ENCODE data around the gene ZAR1.

The ZAR1 gene

DNA sequence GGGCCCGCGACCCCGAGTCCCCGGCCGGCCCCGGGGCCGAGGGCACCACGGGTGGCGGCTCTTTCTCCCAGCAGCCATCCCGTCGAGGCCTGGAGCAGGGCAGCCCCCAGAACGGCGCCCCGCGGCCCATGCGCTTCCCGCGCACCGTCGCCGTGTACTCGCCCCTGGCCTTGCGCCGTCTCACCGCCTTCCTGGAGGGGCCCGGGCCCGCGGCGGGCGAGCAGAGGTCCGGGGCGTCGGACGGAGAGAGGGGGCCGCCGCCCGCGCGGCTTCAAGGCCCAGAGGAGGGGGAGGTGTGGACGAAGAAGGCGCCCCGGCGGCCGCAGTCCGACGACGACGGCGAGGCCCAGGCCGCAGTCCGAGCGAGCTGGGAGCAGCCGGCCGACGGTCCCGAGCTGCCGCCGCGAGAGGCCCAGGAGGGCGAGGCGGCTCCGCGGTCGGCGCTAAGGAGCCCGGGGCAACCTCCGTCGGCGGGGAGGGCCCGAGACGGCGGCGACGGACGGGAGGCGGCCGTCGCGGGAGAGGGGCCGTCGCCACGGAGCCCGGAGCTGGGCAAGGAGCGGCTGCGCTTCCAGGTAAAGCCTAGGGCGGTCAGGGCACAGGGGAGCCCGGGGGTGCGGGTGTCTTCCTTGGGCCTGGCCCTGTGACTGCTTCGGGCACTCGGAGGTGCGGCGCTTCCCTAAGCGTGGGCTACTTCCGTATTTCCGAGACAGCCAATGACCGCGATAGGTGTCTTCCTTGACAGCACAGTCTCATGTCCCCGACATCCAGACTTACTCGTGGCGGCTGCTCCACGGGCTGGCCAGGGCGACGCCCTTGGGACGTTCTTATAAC lies 845 bp downstream of the ZAR1 start:
- no peak for DNase-seq

DNA sequence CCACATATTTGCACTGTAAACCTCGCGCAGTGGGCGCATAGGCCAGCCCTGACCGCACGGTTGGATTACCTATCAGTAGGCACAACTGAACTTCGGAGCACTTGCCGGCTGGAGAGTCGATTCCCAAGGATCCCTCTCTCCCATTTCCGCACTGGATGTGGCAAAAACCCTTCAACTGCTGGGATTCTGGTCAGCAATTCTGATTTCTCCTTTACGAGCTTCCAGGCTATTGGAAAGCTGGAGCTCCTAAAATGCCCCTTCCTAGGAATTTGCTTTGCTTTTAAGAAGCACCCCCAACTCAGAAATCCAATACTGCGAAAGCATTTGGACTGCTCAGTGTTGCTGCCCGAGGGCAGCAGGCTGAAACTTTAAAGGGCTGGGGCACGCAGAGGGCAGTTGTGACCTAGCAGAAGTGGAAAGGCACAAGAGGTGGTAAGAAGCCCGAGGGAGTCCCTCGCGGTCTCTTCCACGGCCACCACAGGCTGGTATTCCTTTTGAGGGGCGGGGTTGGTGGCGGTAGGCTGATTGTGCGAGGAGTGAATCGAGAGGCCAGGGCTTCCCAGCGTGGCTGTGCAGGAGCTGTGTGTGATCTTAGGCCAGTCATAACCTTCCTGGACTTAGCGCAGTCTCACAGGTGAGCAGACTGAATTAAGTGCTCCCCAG lies 1.6 kb downstream of the ZAR1 start:
- DNase-seq = no peak

DNA sequence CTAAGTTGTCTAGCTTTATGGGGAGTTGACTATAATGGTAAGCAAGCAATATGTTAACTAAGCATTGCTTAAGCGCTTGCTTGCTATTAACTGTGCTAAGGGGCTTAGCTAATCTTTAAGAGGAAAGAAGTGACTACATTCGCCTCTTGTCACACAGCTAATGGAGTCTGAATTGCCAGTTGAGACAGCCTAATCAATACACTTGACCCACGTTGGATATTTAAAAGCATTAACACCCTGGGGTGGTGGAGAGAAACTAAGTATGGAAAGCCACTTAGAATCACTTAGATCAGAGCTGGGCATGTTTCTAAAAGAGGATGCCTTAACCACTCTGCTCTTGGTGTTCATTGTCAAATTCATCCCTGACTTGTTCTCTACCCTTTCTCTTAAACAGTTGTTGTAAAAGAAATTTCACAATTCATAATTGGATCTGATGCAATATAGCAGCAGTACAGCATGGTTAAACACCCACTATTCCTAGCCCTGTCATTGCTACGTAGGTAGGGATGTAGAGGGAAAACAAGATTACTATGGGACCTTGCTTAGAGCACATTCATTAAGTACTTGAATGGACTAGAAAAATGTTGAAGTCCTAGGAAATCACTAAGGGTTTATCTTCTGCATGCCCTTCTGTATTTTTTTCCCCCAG lies 3.5 kb downstream of the ZAR1 start:
- DNase-seq = no peak

DNA sequence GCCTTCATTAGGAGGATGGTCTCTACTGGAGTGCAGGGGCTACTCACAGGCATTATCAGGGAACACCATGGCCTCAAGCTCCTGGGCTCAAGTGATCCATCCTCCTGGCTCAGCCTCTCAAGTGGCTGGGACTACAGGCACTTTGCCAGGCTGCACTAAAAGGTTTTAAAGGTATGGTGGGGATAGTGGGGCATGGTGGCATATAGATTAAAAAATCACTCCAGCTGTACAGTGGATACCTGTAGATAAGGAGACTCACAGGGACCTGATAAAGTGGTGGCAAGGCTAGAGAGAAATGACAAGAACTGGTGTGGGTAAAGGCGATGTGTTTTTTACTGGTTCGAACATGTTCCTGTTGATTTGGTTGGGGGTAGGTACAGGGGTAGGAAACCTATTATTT lies 5.9 kb downstream of the ZAR1 start:
- no peak for DNase-seq

DNA sequence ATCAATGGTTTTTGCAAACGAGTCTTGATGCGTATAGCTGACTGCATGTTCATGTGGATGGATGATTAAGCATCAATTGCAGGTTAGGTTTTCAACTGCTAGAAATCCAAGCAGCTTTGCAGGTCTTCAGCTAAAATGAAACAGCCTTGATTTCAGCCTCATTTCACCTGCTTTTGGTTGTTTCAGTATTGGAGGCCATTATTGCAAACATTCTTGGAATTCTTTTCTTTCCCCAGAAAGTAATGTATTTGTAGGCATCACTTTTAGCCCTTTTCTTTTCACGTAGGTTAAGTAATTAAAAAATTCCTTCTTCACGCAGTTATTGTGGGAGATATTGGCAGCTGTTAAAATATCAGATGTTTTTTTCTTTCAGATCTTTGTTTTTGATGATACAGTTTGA lies 8.8 kb downstream of the ZAR1 start:
- no peak for DNase-seq

DNA sequence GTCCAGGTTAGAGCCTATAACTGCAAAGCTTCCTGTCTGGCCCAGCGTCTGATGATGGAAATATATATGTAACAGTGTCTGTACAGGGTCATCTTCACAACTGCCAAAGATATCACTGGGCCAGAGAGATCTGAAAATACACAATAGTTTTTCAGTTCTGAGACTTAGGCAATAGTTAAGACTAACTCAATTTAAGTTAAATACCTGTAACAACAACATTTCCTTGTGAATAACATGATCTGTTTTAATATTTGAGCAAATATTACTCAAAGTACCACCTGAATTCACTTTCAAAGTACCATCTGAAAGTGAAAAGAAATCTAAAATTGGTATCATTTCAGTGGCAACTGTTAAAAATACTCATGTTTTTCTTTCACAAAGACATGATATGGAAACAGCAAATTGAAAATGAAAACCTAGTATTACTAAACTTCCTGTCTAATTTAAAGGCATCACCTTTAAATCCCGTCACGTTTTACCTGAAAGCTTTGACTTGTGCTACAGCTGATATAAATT lies 9.6 kb downstream of the ZAR1 start:
- no peak for DNase-seq

DNA sequence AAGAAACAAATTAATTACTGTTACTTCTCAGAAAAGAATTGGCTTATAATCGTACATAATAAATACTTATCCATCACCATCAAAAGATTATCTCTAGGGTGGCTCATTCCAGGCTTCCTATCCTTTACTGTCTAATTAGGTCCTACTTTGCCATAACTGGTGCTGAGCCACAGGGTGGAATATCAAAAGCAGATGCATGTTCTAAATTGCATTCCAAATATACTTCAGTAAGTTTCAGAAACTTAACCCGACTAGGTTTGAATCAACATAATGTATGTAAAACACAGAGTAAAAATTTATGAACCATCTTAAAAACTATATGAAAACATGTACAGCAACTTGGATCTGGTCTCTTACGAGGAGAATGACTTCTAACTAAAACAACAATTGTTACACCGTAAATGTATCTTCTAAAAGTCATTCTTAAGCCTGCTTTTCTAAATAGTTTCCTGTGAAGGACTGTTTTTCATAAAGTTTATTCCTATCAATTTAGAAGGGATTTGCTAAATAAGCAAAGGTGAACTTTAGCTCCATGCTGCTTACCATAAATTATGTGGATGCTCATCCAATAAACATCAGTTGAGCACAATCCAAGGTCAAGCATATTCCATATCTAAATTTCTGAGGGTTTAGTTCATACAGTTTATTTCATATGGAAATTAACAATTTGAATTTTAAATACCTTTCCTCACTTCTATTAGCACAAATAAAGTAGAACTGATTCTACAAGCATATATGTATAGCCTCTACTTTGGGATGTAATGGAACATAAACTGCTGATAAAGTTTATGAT lies 13.4 kb downstream of the ZAR1 start:
- no peak for DNase-seq

DNA sequence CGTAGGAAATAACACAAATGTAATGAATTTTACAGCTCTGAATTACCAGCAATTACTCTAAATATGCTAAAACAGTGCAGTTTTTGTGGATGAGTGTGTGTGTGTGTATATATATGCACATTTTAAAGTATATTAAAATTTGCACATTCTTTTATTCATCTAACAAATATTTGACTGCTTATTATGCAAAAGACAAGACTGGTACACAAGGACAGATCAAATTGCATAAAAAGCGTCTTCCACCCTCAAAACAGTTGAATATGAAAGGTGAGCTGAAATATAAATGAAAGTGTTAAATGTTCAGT lies 13.9 kb downstream of the ZAR1 start:
- no peak for DNase-seq

DNA sequence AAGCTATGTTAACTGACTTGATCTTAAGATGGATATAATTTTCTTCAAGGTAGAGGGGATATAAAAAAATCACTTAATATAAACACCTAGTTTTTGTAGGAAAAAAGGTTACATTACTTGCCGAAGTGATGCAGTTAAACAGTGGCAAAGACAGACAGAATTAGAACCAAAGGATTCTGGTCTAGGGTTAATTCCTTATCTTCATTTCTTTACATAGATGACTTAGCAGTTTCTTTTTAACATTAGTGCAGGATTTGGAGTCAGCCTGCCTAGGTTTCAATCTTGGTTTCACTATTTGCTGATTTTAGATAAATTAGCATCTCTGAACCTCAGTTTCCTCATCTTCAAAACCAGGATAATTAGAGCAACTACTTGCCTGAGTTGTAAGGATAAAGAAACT lies 14.3 kb downstream of the ZAR1 start:
- no peak for DNase-seq

DNA sequence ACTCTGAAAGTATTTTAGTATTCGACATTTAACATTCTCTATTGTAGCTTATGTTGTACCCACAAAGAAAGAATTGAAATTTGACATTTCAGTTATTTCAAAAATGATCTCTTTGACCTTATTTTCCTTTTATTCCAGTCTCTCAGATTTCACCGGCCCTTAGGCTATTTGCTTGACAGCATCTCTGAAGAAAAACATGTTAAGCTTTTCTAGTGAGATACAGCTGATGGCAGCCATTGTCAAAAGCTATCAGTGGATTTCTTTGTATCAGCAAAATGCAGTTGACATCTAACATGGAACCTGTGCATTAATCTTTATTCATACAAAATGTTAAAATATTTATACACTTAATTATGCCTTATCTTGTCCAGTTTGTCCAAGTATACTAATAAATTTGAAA lies 16.7 kb downstream of the ZAR1 start:
- no peak for DNase-seq

DNA sequence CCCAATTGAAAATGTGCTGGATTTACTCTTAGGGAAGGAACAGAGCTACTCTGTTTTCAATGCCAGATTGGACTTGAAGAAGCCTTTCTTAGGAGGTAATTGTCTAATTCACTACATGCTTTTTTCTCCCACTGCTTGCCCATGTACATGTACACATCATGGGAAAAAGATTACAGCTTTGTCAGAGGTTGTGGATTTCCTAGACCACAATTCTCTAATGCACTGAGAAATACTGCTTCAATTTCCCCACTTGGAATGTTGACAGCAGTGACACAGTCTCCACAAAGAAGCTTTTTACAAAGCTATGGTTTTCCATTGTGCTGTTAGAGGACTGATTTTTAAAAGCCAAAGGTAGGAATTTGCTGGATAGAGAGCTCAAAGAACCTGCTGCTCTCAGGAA lies 19.5 kb downstream of the ZAR1 start:
- DNase-seq = no peak

DNA sequence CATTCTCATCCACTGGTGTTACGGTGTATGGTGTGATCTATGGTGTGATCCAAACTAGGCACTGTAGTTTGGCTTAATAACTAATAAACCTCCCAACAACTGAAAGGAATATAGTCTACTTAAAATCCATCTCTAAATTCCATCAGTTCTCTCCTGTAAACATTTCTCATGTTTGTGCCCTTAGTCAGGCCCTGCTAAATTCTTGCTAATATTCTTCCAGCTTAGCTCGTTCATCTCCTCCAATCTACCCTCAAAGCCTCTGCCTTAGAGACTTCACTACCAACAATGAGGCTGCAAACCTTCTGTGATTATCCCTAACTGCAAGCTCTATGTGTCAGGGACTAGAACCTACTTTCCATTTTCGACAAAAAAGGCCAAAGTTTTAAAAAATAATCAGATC lies 28.1 kb downstream of the ZAR1 start:
- no peak for DNase-seq

DNA sequence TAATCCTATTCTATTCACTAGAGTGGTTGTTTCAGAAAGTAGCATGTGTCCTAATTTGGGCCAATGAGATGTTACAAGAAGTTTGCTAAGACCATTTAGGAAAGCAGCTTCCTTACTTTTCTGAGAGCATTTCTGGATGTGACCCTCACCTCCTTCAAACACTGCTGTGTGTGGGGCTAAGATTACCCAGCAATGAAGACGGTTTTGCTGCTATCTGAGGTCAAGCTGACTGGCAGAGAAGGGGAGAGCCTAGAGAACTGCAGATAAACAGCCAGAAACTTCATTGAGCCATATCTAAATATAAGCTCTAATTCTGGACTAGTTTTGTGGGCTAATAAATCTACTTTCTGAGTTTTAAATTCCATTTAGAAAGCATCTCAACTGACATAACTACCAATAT lies 36.4 kb downstream of the ZAR1 start:
- DNase-seq = no peak

DNA sequence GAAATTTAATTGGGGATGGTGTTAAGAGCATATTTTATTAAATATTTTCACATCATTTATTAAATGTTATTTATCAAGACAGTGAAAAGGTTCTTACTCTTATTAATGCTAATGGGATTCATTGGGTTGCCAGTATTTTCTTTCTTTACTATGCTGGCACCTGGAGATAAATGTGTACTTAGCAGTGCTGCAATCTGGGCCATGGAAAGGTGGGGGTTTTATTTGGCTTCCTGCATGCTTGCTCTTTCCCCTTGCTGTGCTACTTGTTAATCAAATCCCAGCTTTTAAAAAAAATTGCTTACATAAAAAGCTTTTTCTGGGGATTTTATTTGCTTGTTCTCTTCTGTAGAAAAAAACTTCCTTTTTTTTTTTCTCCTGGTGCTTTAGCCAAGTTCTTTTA lies 48.3 kb downstream of the ZAR1 start:
- DNase-seq = no peak

DNA sequence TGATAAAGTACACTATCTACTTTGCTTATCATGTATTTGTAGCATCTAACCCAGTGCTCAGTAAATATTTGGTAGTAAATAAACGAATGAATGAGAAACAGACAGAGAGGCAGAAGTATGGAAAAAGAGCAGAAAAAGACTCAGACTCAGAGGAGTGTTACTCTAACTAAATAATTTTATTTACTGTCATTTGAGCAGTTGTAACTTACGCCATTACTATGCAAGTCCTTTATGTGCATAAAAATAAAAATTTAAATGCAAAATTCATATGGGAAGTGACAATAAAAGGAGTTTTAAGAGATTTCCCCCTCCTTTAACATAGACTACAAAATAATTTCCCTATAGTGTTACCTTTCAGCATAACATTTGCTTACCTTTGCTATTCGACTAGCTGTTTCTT lies 49.5 kb downstream of the ZAR1 start:
- DNase-seq = no peak

DNA sequence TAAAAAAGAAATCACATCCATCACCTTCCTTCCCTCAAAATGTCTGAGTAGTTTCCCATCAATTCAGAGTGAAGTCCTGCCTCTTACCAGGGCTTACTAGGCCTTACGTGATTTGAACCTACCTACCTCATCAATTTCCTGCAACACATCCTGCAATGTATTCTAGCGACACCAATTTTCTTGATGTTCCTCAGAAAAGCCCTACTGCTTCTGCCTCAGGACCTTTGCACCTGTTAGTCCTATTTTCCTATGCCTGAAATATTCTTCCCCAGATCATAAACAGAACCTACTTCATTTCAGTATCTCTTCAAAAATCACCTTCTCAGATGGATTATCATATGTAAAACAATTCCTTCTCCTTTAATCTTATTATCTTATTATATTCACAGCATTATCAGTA lies 52.8 kb downstream of the ZAR1 start:
- DNase-seq = no peak

DNA sequence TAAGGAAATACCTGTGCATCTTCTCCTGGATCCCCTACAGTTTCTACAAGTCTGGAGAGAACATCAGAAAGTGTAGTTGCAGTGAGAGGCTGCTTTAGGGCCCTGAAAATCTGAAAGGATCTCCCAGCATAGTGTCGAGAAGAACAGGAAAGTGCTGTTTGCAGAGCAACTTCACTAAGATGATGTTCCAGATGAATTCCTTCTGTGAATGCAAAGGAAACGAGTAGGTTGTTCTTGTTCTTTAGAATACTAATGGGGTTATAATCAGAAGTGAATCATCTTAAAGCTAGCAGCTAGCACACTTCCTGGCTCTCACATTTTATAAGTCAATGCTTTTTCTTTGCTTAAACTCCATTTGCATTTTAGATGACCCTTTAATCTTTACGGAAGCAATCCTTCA lies 53.7 kb downstream of the ZAR1 start:
- DNase-seq = no peak

Data from NCI-H345 (cell line).